Superior temporal gyrus (tissue), 1 donor: Measurements from ENCODE around the gene KRT86.
"Not testable (repeated sequence)": the region's sequence is repeated elsewhere in the genome, so short reads cannot be mapped to it uniquely, and the experiment has no call there.

Experiments used
- DNase-seq: peaks from one replicate; pipeline ENCODE4 v3.0.0-alpha.2; 2016; ENCODE audit errors: extremely low spot score

The KRT86 gene

DNA sequence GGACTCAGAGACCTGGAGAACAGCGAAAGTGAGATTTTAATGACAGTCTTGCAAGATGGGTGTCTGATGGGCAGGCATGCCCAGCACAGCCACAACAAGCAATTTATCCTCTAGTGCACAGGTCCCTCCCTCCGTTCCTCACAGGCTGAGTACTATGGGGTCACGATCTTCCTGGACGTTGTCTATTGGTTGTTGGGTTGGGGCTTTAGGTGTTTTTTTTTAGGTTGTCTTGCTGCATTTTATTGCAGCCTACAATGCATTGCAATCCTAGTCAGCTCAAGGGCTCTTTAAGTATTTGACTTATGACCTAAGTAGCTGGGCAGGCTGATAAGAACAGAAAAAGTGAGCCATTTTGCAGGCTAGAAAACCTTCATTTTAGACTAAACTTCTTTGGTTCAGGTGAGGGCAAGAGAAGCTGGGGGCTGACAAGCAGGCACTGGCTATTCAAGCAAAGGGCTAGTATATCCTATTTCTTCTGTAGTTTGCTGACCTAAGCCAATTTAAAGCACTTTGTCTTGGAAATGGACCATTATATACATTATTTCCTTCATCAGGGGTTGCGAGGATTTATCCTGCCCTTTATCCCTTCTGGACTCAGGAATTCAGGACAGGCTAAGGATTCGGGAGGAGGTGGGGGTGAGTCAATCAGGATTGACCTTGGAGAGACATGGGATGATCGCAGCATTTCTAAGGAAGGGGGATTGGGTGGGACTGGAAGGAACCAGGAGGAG lies 35.4 kb upstream of the KRT86 start:
- no peak for DNase-seq

DNA sequence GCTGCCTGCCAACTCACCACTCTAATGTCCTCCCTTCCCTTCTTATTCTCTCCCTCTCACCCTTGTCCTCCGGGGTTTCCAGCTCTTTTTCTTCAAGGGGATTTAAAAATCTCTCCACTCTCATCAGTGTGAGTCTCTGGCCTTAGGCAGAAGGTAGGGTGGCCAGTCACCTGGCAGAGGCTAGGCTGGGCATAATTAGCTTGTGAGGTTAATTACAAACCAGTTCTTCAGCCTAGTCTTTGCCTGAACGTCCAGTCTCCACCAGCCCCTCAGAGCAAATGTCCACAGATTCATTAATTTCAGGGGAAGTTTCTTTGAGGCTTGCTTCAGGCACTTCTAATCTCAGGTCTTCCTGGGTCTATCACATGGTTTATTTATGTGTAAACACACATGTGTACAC lies 34.7 kb upstream of the KRT86 start:
- no peak for DNase-seq

DNA sequence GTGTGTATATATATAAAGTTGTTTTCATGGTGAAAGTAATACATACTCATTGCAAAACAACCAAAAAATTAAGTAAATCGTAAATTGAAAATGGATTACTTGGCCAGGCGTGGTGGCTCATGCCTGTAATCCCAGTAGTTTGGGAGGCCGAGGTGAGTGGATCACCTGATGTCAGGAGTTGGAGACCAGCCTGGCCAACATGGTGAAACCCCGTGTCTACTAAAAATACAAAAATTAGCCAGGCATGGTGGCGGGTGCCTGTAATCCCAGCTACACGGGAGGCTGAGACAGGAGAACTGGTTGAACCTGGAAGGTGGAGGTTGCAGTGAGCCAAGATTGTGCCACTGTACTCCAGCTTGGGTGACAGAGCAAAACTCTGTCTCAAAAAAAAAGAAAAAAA lies 34.2 kb upstream of the KRT86 start:
- not testable (repeated sequence) for DNase-seq

DNA sequence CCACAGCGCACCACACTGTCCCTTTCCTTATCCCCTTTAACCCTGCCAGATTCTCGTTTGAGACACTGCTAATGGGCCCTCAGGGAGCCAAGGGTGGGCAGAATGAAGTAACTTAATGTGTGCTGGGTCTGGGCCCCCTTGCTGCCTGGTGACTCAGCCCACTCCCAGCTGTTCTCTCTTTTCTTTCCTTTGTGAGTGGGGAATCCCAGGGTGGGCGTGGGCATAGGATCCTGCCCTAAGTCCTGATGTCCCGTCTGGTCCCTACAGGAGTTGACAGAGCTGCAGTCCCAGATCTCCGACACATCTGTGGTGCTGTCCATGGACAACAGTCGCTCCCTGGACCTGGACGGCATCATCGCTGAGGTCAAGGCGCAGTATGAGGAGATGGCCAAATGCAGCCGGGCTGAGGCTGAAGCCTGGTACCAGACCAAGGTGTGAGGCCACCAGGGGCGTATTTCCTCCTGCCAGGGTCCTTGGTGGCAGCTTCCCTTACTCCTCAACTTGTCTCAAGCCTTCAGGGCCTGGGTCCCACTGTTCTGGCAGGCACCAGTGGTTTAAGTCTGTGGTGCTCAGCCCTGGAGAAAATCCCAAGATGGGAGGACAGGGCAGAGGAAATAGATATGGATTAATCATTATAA lies 33.1 kb upstream of the KRT86 start:
- no peak for DNase-seq

DNA sequence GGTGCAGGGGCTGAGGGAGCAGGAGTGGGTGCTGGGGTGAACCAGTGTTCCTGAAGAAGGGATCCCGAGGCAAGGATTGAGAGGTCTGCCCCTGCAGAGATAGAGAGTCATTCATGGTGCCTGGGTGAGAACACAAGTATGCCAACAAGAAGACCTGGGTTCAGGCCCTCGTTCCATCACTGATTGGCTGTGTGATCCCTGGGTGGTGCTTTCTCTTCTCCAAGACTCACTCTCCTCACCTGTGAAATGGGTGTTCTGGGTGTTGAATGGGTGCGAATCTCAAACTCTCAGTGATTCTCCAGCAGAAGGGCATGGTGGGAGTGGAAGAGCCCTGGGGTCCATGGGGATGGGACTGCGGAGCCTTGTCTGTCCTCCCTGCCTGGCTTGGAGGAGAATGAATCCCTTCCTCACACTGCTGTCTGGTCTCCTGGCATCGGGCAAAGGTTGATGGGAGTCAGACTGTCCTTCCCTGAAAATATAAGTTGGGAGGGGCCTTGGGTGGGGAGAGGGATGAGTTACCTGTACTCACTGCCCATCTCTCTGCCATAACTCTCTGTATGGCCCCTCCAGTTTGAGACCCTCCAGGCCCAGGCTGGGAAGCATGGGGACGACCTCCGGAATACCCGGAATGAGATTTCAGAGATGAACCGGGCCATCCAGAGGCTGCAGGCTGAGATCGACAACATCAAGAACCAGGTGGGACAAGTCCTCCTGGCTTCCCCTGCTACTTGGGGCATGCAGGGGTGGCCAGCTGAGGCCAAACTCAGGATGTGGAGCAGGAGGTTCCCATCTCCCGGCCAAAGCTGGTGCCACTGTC lies 31.8 kb upstream of the KRT86 start:
- DNase-seq = no peak

DNA sequence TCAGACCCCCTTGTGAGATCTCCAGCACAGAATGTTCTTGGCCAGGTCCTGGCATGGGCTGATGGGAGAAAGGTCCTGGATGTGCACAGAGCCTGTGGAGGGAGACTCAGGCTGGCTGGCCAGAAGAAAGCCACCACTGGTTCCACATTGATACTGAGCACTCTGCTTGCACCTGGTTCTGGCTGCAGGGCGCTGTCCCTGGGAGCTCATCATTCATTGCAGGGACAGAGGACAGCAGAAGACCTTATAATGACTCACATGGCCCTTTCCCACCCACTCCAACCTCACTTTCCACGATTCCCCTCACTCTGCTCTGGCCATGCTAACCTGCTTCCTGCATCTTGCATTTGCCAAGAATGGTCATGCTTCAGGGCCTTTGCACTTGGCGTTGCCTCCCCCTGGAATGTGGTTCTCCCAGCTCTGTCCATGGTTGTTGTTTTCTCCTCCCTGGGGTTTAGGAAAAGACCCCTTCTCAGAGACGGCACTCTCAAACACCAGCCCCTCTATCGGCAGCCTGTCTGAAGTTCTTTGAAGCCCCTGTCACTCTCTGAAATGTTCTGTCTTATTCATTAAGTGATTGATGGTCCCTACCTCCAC lies 31.1 kb upstream of the KRT86 start:
- no peak for DNase-seq

DNA sequence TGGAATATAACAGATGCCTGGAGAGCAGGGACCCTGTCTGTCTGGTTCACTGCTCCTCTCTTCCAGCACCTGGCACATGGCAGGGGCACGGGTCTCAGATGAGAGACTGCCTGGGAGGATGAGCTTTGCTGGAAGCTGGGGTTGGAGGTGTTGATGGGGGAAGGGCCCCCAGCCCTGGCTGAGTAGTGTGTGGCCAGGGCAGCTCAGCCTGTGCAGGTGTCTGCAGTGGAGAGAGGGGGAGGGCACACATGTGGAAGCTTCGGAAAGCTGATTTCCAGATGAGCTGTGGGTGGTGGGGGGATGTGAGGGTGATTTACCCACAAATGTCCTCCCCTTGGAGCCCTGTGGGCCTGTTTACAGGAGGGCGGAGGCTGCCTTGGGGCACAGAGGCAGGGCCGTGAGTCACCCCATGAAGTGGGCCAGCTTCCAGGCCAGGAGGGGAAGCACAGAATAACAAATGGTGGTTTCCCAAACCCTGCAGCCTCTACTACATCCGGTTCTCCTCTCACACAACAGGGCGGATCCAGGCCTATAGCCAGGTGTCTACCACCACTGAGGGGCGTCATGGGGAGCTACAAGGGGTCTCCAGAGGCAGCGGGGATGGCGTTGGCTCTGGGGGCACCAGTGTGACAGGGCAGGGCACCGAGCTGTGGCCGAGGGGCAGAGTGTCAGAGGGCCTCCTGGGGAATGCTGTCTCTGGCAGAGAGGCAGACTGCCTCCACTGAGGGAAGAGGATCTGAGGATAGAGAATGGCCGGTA lies 30.4 kb upstream of the KRT86 start:
- no peak for DNase-seq

DNA sequence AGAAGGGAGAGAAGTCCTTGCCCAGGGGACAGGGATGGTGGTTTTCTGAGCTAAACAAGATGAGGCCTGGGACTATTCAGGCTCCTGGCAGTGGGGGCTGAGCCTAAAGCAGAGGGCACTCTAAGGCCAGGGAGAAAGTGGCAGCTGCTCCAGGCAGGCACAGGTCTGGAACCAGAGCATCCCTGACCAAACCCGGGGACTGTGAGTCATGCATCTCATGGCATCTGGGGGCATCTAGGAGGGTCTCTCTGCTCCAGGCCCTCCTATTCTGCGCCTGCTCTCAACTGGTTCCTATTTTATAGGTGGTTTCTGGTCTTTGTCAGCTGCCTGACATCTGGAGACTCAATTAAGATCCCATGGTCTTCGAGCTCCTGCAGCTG lies 29.8 kb upstream of the KRT86 start:
- DNase-seq = no peak

DNA sequence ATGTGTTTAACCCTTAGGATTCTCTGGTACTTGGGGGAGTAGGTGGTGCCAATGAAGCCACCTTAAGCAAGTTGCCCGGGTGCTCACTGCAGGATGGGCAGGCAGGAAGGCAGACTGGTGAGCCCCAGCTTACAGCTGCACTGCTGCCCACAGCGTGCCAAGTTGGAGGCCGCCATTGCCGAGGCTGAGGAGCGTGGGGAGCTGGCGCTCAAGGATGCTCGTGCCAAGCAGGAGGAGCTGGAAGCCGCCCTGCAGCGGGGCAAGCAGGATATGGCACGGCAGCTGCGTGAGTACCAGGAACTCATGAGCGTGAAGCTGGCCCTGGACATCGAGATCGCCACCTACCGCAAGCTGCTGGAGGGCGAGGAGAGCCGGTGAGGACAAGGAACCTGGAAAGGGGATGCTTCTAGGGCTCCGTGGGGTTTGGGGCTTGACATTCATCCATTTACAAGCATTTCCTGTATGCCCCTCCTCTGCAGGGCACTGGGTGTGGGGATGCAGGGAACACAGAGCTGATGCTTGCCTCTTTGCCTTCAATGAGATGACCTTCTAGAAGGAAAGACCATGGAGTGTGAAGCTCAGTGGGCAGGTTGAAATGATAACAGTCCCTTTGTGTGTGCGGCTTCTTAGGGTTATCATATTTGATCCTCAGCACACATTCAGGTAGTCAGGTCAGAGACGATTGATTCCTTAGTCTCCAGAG lies 29.0 kb upstream of the KRT86 start:
- no peak for DNase-seq

DNA sequence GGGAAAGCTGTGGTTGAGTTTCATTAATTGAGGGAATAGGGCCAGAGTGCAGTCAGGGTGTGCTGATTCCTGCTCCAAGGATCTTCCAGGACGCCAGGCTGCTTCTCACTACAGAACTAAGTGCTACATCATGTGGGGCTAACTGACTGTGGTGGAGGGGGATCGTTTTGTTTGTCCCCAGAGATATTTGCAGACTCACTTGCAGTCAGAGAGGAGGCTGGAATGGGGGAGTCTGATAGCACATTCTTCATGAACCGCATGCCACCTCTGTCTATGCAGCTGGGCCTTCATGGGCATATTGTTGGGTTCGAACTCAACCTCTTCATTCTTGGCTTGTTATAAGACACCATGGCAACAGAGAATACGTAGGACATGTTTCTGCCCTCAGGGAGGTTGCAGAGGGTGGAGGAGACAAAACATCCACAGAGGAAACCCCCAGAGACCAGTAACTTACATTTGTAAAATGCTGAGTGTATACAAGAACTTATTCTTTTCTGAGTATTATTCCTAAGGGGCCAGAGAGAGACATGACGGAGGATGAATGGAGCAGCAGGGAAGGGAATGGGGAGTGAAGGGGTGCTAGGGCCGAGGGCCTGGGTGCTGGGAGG lies 28.4 kb upstream of the KRT86 start:
- no peak for DNase-seq

DNA sequence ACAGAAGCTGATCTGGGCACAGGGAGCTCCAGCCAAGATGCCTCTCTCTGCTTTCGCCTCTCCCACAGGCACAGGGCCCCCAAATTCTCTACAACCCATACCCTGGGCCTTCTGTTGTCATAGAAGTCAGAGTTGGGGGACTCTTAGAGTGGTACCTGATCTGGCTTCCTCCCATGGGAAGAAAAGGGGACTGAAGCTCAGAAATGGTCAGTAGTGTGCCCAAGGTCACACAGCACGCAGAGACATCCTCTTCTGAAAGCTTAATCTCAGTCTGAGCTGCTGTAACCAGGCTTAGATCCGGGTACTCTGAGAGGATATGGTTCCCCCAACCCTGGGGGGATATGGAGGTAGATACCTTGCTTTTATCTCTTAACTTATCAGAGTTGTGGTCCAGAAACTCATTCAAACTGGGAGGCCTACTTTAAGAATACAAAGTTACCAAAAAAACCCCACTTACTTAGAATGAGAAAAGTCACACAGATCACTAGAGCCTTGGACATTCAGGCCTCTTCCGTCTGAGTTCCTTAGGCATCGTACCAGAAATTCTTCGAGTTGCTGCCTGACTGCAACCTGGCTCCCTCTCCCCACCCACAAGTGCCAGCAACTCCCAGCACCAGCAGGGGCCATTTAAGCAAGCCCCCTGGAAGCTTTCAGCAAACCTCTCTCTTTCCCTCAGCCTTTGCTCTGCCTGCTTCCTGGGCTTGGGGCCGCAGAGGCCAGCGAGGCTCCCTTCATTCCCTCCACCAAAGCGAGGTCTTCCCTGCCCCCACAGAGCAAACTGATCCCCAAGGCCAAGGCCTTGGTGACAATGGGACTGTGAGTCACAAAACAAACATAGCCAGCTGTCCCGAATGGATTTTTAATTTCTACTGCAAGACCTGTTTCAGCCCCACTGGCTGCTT lies 27.5 kb upstream of the KRT86 start:
- DNase-seq = no peak

DNA sequence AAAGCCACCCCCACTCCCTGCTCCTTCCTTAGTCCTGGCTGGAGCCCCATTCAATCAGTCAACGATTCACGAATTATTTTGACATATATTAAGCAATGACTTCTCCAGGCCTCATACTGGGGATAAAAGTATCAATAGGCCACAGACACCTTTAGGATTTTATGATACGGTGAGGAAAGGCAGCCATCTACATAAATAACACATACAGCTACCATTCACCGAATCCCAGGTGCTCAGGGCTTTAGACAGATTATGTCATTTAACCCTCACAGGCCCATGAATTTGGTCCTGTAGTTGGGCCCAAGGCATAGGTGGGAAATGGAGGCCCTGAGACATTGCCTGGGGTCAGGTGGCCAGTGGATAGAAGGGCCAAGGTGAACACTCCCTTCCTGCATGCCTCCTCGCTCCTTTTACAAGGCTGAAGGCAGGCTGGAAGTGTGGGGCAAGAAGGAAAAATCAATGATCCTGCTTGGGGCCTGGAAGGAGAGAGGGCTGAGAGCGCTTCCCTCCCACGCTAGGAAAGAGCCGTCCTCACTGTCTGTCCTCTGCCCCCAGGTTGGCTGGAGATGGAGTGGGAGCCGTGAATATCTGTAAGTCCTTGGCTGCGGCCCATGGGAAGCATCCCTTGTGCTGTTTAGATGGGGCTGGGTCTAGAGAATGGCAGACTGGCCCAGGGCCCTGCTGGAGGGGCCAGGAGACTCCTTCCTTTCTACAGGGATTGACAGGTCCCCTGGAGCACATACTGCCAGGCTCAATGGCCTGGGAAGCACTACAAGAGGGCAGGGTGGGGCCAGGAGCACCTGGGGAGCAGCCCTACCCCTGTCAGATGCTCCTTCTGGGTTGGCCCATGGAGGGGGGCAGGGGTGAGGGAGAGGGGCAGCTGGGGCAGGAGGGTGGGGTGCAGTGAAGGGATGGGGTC lies 26.6 kb upstream of the KRT86 start:
- no peak for DNase-seq

DNA sequence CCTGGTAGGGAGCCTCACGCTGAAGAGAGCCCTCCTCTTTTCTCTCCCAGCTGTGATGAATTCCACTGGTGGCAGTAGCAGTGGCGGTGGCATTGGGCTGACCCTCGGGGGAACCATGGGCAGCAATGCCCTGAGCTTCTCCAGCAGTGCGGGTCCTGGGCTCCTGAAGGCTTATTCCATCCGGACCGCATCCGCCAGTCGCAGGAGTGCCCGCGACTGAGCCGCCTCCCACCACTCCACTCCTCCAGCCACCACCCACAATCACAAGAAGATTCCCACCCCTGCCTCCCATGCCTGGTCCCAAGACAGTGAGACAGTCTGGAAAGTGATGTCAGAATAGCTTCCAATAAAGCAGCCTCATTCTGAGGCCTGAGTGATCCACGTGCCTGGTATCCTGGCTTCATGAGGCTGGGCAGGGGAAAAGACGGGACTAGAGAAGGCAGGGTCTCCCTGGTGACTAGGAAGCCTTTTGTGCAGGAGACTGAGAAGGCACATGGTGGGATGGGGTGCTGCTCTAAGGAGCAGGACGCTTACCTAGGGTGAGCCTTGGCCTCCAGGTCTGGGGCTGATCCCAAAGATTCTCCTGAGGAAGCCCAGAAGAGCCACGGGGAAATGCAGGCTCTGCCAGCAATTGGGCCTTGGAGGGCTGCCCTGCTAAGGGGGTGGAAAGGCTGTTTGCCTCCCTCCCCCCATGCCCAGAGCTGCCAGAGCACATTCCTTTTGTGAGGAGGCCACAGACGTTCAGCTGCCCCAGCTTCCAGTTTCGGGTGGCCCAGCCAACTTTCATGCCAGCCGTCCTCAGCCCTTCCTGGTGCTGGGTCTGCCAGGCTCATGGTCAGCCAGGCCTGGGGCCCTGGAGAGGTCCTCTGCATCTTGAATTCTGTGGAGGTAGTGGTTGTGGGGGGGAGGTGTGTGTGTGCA lies 25.6 kb upstream of the KRT86 start:
- peak; percentile 15 for DNase-seq

DNA sequence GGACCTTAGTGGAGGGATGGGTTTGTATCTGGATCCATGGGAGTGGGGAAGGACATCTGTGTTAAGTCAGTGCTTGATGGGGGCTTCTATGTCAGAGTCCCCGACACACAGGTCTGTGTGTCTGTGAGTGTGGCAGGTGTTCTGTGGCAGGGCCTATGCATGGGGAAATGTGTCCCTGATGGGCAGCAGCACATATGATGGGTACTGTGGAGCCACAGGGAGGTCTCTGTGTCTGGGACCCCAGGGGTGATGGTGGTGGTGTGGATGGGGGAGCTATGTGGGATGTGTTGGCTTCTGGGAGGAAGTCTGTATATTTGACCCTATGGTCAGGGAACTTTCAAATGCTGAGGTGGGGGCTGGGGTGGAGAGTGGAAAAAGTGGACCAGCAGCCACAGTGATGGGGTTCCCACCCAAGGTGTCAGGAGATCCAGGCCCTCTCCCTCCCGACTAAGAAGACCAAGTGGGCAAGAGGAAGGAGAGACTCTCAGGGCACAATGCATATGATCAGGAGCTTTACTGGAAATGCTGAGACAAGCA lies 24.9 kb upstream of the KRT86 start:
- no peak for DNase-seq

DNA sequence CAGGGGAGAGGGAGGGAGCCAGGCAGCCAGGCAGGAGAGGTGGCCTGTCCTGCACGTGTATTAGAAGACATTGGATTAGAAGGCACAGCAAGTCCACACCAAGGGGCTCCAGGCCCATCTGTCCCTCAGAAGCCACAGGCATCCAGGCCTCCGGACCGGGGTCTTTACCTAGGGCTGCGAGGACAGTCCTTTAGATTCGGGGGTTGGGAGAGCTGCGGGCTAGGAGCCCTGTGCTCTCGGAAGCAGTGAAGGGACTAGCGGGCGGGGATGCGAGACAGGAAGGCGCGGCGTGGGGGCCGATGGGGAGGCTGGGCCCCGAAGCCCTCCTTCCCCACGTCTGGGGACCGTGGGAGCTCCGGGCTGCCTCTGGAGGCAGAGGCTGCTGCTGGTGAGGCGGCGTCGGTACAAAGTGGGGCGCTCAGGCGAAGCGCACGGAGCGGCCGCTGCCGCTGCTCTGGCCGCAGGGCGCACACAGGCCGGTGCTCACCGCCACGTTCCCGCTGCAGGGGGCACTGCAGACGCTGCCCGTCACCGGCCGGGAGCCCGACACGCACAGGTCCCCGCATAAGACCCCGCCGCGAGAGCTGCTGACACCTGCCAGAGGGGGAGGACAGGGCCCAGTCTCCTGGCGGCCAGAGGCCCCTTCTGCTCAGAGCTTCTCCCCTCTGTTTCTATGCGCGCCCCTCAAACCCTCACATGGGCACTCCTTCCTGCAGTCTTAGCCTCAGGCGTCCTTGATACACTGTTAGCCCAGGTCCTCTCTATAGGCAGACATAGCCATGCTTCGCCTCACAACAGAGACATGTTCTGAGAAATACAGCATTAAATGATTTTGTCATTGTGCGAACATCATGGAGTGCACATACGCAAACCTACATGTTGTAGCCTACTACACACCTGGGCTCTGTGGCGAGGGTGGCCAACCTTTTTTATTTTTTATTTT lies 24.1 kb upstream of the KRT86 start:
- DNase-seq = no peak
